ENCODE results near the gene ALOXE3. TPM values are rescaled to one million over a fixed set of nuclear protein-coding genes. Genes with fewer than 3 reads are reported as not detected.
A peak's percentile ranks its signal among the peaks of the same experiment; 100 is the strongest.

Gene ALOXE3
- total RNA-seq, 2 donors from 2014 or later: not detected

DNA sequence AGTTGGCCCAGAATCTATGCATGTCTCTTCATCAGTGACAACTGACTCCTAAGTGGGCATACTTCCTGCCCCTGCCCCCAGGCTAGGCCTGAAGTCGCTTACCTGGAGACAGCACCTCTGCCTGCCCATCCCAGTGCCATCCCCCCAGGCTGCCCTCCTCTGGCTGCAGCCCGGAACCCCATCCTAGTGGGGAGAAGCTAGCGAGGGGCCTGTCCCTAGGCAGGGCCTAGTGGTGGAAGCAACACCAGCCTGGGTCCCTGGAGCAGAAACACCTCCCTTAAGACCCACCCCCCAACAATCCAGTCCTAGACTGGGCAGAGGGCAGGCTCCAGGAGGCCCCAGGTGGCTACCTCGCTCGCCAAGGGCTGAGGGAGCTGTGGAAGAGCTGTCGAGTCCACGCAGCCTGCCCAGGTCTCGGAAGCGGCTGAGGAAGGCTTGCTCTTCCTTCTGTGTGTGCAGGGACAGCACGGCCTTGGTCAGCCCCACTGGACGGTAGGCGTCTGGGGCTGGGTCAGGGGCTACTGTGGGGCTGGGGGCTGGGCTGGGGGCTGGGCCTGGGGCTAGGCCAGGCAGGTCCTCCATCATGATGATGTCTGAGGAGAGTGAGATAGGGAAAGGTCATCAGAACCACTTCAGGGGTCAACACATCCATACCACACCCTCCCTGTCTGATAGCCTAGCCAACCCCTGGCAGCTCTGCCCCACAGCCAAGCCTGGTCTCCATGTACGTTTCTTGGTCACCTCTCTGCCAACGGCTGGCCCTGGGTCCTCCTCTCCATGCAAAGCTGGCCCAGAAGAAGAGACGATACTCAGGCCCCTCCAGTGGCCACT, 26.3 kb upstream of the ALOXE3 start:
- ATAC-seq (no peak), DNase-seq (no peak)
- intact Hi-C loops (cut with DNase I): no loop called here

DNA sequence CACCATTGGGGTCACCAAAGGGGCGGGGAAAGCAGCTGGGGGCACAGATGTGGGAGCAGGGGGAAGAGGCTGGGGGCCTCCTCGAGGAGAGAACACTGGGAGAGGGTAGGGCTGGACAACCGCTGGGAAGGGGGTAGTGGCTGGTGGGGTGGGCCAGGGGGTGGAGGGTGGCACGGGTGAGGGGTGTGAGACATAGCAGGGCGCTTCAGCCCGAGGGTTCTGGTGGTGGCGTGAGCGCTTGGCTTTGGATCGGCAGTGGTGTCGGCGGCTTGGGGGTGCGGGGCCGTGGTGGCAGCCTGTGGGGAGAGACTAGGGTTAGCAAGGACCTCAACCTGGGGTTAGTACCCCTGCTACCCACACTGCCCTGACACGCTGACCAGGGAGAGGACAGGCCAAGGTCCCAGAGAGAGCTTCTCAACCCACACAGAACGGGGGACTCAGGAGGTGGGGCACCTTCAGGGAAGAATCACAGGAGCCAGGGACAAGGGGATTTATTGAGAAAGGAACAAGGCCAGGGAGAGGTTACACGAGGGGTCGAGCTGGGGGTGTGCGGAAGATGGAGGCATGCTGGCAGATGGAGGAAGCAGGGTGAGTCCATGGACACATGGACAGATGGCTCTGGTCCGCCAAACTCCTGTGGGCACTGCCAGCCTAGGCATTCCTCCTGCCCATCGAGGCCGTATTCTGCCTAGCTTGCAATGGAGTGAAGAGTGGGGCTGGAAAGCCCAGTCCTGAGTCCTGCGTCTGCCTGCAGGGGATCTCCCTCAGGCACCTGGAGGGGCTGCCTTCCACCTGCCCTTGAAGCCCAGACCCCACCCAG, 25.5 kb upstream of the ALOXE3 start:
- no peak for ATAC-seq
- intact Hi-C loops (cut with DNase I): no loop called here
- DNase-seq: no peak

DNA sequence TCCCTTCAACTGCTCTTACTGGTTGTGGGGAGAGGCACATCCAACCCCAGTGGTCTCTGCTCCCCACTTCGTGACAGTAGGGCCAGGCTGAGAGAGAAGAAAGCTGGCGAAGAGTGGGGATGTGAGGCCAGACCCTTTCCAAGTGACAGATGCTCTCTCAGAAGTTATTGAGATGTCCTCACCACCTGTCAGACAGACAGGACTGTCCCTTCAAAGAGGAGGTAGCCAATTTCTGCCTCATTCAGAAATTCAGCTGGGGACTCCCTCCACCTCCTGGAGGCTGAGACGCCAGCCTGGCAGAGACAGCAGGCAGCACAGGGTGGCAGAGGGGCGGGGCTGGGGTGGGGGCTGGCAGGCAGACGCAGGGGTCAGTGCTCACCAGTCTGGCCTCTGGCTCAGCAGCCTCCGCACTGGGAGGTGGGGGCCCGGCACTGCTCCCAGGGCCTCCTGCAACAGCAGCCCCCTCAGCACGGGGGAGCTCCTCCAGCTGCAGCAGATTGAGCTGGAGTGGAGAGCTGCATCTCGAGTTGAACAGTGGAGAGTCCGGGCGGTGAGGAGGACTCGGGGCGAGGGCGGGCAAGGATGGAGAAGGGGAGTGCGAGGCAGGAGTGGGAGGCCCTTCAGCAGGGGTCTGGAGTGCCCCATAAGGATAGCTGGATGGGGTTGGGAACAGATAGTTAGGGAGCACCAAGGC, 24.7 kb upstream of the ALOXE3 start:
- intact Hi-C loops (cut with DNase I): no loop called here
- DNase-seq (no peak), ATAC-seq (no peak)

DNA sequence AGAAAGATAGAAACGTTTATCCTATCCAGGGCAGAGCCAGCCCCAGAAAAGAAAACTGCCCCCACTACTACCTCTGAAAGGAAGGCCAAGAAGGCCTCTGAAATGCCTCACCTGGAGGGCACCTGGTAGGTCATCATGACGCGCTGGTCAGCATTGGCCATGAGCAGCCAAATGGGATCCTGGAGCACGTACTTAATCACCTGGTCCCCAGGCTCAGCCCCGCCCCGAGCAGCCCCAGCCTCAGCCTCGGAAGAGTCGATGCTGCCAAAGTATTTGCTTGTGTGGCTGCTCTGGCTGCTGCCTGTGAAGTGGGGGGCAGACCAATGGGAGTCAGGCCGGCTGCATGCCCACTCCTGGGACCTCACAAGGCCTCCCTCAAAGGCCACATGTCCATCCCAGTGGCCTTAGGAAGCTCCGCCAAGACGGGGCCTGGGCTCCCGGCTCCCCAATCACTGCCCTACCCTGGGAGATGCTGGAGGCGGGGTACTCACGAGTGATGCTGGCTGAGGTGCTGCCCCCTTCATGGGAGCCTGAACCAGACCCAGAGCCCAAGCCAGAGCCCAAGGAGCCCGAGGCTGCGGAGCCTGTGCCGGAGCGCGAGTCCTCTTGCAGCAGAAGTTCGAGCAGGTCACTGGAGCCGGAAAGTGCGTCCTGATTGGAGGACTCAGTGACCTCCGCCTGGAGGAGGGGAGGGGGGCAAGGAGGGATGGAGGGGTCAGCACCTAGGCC, 24.0 kb upstream of the ALOXE3 start:
- ATAC-seq (no peak), DNase-seq (no peak)
- intact Hi-C loops (cut with DNase I): no loop called here

DNA sequence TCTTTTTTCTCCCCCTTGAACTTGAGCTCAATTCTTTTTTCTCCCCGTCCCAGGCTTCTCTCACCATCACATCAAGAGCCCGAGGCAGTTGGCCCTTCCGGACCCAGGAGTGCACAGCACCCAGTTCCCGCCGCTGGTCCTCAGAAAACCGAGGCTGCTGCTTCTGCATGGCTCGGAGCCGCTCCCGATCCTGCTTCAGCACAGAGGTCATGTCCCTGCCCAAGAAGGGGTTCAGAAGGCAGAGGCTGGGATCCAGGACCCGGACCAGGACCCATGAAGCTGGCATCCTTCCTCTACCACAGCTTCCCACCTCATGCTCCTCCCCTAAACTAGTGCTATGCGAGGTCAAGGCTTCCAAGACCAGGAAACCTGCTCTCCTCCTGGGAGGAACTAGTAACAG, 23.4 kb upstream of the ALOXE3 start:
- no peak for DNase-seq
- intact Hi-C loops (cut with DNase I): no loop called here
- no peak for ATAC-seq

DNA sequence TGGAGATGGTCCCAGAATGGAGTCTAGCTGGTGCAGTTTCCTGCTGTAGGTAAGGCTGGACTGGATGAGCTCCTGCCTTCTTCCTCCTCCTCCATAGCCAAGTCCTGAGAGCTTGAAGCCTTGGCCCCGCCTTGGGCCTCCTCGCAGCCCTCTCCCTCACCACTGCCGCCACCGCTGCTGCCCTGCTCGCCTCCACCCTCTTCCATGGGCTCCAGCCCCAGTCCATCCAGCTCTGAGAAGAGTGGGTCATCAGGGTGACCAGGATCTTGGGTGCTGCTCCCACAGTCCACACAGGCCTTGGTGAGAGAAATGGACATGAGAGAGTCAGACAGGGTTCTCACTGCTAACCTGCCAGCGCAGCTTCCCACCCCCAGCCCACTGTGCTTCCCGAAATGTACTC, 22.7 kb upstream of the ALOXE3 start:
- no peak for ATAC-seq
- intact Hi-C loops (cut with DNase I): no loop called here
- DNase-seq: no peak

DNA sequence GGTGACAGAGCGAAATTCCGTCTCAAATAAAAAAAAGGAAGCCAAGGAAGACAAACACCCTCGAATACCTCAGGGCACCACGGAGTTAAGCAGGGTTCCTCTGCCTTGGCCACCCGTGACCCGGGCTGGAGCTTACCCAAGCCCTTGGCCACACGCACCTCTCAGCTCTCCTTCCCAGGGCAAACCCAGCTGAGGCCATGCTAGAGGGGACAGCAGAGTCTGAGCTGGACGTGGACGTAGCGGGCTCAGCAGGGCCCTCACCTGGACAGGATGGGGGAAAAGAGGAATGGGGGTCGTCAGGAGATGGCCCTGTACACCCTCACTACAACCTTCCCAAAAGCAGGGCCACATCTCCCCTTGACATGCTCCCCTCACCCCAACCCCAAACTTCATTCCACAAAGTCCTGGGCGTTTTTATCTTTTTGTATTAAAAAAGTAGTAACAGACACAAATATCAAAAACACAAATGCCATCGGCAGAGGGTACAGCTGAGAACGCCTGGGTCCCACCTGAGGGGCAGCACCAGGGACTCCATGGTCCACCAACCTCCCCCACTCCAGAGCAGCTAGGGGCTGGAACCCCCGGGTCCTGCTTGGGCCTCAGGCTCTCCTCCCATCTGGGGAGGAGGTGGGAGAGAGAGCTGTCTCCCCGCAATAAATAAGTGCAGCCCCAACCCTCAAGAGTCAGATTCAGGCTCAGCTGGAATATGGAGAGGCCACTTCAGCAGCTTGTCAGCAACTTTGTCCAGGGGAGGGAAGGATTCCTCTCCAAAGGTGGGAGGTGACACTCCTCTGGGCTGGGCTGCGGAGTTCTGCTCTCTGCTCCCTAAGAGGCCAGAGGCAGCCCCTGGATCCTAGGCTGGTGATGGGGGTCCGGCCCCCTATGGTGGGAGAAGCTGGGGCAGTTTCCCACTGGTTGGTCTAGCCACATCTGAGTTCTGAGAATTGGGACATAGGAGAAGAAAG, 22.0 kb upstream of the ALOXE3 start:
- ATAC-seq: no peak
- peak; percentile 42 for DNase-seq
- intact Hi-C loops (cut with DNase I): no loop called here

DNA sequence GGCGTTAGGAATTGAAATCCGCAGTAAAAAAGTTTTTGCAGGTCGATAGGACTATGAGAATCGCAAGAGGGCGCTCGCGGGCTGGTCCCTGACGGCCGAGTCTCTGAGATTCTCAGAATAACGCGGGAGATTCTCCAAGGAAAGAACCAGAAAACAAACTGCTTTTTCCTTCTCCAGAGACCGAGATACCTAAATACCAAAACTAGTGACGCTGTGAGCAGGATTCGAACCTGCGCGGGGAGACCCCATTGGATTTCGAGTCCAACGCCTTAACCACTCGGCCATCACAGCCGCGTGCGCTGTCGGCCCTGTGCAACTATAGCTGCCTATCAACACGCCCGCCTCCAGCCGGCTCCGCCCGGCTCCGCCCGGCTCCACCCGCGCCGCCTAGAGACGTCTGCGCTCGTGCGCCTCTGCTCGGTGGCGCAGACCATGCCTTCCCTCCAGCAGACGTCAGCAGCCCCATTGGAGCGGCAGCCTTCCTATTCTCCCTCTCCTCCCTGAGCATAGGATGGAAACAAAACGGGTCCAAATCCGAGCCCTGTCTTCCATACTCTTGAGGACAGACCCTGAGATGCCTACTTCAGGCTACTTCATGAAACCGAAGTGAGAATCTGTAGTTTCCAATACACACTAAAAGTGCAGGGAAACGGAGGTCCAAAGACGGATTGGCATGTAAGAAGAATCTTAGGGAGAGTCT, 20.5 kb upstream of the ALOXE3 start:
- DNase-seq (peak; percentile 94), ATAC-seq (peak; percentile 92 to 95)
- intact Hi-C loops (cut with DNase I): no loop called here

DNA sequence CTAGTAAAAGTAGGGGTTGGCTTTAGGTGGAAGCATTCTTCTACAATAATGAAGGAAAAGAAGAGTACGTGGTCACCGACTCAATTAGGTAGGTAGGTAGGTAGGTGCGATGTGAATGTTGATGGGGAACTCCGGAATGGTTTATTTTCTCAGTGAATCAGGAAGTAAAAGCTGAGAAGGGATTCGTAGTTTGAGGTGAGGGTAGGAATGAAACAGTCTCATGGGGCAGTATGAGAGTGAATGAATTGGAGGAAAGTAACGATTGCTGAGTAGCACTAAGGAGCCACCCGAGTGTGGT, 20.0 kb upstream of the ALOXE3 start:
- DNase-seq: no peak
- intact Hi-C loops (cut with DNase I): no loop called here
- no peak for ATAC-seq

DNA sequence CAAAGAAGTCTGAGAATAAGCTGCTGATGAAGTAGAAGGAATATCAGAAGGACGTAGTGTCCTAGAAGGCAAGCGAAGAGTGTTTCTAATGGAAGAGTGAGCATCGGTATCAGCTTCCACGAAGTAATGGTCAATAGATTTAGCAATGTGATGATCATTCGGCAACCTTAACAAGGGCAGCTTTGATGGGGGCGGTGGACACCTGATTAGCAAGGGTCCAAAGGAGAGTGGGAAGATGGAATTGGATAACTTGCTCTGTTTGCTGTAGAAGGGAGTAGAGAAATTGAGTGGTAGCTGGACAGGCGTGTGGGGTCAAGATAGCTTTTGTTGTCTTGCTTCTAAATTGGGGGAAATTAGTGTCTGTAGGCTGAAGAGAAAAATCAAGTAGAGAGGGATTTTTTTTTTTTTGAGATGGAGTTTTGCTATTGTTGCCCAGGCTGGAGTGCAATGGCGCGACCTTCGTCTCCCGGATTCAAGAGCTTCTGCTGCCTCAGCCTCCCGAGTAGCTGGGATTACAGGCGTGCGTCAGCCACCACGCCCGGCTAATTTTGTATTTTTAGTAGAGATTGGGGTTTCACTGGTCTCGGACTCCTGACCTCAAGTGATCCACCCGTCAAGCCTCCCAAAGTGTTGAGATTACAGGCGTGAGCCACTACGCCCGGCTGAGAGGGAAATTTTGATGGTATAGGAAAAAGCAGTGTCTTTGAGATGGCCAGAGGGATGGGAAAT, 19.5 kb upstream of the ALOXE3 start:
- intact Hi-C loops (cut with DNase I): no loop called here
- DNase-seq (no peak), ATAC-seq (peak in 1 of 2 donors; percentile 0)

DNA sequence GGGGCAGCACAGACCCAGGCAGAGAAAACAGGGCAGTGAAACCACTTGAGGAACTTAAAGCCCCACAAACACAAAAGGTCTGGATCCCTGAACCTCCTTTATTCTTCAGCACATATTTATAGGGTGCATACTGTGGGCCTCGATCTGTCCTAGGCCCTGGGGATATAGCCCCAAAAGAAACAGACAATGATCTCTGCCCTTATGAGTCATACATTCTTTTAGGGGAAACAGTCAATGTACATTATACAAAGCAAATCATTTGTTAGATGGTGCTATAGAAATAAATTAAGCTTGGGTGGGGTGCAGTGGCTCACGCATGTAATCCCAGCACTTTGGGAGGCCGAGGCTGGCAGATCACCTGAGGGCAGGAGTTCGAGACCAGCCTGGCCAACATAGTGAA, 15.6 kb upstream of the ALOXE3 start:
- DNase-seq: no peak
- ATAC-seq: no peak
- intact Hi-C loops (cut with DNase I): no loop called here

DNA sequence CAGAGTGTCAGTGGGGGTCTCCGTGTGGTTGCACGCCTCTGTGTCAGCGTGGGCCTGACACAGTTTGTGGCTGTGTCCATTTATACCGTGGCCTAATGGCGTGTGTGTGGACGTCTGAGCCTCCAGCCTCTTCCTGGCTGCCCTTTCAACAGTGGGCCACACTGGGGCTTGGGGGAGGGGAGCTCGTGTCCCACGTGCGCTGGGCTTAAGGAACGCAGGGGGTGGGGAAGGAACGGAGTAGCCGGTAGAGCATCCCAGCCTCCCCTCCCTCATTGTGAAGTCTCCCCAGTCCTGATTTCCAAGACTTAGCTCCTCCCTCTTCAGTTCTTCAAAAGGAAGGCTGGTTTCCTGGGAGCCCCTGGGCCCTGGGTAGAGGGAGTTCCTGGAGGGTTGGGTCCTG, 15.1 kb upstream of the ALOXE3 start:
- intact Hi-C loops (cut with DNase I): no loop called here
- ATAC-seq: no peak
- no peak for DNase-seq

DNA sequence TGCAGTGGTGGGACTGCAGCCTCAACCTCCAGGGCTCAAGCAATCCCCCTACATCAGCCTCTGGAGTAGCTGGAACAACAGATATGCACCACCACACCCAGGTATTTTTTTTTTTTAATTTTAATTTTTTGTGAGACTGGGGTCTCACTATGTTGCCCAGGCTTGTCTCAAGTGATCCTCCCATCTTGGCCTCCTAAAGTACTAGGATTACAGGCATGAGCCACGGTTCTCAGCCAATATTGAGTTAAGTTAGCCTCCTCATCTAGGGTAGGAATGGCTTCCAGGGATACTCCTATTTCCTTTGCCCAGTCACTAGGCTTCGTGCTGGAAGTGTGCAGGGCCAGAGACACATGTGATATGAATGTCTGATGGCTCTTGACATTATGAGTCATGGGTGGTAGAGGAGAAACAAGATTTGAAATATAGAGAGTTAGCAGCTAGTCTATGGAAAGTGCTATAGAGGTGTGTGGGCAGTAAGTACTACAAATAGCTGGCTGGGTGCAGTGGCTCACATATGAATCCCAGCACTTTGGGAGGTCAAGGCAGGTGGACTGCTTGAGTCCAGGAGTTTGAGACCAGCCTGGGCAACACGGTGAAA, 13.6 kb upstream of the ALOXE3 start:
- DNase-seq (no peak), ATAC-seq (no peak)
- intact Hi-C loops (cut with DNase I): no loop called here

DNA sequence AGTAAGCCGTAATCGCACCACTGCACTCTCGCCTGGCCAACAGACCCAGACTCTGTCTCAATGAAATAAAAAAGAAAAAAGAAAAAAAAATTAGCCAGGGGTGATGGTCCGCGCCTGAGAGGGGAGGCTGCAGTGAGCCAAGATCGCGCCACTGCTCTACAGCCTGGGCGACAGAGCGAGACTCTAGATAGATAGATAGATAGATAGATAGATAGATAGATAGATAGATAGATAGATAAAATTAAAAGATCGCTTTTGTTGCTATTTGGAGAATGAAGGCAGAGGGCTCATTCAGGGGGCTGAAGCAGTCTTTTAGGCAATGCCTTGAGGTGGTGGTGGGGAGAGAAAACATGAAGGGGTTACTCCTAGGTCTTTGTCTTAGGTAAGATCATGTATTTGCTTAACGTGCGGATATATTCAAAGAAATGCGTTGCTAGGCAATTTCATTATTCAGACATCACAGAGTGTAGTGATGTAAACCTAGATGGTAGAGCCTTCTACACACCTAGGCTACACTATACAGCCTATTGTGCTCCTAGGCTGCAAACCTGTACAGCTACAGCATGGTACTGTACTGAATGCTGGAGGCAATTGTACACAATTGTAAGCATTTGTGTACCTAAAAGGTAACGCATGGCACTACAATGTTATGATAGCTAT, 9.9 kb upstream of the ALOXE3 start:
- DNase-seq (no peak), ATAC-seq (no peak)
- intact Hi-C loops (cut with DNase I): no loop called here

DNA sequence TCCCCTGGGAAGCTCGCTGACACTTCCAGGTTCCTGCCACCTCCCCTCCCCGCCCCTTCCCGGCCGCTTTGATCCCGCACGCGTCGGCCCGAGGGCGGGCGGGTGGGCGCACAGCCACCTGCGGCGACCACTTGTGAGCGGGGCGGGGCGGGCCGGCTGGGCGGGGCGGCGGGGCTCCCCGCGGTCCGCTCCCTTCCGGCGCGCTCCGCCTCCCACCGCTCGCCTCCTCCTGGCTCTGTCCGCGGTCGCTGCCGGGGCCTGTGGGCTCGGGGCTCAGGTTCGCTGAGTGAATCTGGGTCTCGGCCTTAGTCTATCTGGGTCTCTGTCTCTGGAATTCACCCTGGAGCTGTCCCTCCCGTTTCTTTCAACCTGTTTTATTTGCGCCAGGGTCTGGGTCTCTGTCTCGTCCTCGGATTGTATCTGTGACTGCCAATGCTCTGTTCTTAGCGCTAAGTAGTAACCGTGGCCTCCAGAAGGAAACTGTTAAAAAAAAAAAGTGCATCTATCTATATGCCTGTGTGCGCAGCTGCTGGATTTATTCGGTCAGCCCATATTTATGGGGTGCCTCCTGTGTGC, 8.3 kb upstream of the ALOXE3 start:
- ATAC-seq: peak; percentile 62 to 68
- no peak for DNase-seq
- intact Hi-C loops (cut with DNase I): no loop called here

DNA sequence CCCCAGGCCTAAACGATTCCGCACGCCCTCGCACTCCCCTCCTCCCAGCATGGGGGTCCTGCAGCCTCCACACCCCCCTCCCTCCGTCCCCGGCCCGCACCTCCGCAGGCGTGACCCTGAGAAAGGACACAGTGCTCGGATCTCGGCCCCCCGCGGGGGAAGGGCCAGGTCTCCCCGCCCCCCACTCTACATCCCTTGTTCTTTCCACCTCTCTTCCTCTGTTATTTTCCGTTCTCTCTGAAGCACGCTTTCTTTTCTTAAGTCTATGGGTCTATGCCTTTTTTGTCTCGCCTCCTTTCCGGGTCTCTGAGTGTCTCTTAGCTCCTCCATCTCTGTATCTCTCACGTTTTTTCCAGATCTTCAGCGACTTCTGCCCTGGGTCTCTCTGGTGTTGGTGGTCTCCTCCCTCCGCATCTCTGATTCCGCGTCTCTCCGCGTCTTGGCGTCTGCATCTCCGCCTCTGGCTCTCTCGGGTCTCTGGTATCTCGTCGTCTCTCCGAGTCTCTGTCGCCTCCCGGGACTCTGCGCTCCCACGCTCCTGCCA, 7.7 kb upstream of the ALOXE3 start:
- DNase-seq: no peak
- intact Hi-C loops (cut with DNase I): no loop called here
- ATAC-seq: peak; percentile 2 to 4
